BLaER1 treated with 17β-estradiol and CSF1 and Interleukin-3, amounts not matched to agents 10 nM and 100 nM (cell line): Measurements from ENCODE around the gene ADGRG3.
A peak's percentile ranks its signal among the peaks of the same experiment; 100 is the strongest.

ENCODE experiments used
- H3K27ac ChIP-seq, 11 experiments: shearing (Covaris generic); formaldehyde crosslinking; 2 replicates each; pipeline ENCODE4 v1.8.1; 2022
- H3K27me3 ChIP-seq, 11 experiments: shearing (Covaris generic); formaldehyde crosslinking; 2 replicates each; pipeline ENCODE4 v1.8.1; 2022
- H3K36me3 ChIP-seq, 11 experiments: shearing (Covaris generic); formaldehyde crosslinking; 2 replicates each; pipeline ENCODE4 v1.8.1; 2022
- H3K4me1 ChIP-seq, 10 experiments: shearing (Covaris generic); formaldehyde crosslinking; 2 replicates each; pipeline ENCODE4 v1.8.1; 2022
- H3K4me2 ChIP-seq, 11 experiments: shearing (Covaris generic); formaldehyde crosslinking; 2 replicates each; pipeline ENCODE4 v1.8.1; 2022
- H3K4me3 ChIP-seq, 10 experiments: shearing (Covaris generic); formaldehyde crosslinking; 2 replicates each; pipeline ENCODE4 v1.8.1; 2022
- H3K9ac ChIP-seq, 11 experiments: shearing (Covaris generic); formaldehyde crosslinking; 2 replicates each; pipeline ENCODE4 v1.8.1; 2022
- H3K9me3 ChIP-seq, 11 experiments: shearing (Covaris generic); formaldehyde crosslinking; replicated peaks in 1 of 11; 2 replicates each; pipeline ENCODE4 v1.8.1; 2022
- H4K20me1 ChIP-seq, 11 experiments: shearing (Covaris generic); formaldehyde crosslinking; 2 replicates each; pipeline ENCODE4 v1.8.1; 2022
- Cebpa-rat ChIP-seq, 11 experiments: shearing (Covaris generic); IDR thresholded peaks; 2 replicates each; pipeline ENCODE4 v1.8.1; 2022

ADGRG3 gene

DNA sequence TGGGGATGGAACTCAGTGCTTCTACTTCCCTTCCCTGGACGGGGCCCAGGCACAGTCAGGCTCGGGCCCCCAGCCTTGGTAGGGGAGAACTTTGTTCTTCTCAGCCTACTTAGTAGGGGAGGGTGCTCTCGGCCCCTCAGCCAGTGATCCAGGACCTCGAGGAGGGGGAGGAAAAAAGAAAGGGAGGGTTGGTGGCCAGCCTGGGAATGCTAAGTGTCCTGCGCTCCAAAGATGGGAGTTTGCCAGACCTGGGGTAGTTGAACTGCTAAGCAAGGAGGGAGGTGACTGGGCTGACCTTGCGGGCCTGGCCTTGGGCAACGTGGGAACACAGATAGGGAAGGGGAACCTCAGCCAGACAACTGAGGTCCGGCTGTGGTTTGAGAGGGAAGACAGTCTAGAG lies 27.5 kb upstream of the ADGRG3 start:
- H3K4me3 ChIP-seq = no peak overlapping the region
- 0 out of 22 replicates have a peak, but pooled peaks cover 0 to 5% (median 0%) of the 10 kb centered on the region in 11 experiments for H3K36me3 ChIP-seq
- peak overlapping the region in 7 of 11 experiments; percentile 5 to 95 (median 39); a peak in 9 of 22 replicates for H3K27ac ChIP-seq
- H3K4me2 ChIP-seq = peak overlapping the region; percentile 46 to 94 (median 81)
- H3K4me1 ChIP-seq = peaks cover 89 to 100% (median 99%) of the 10 kb centered on the region in 10 experiments
- no peaks in the 10 kb centered on the region for H3K9me3 ChIP-seq
- peak overlapping the region in 5 of 11 experiments; percentile 2 to 83 (median 23); a peak in 5 of 22 replicates for H3K9ac ChIP-seq
- no peak for TF ChIP-seq Cebpa-rat (IDR thresholded peaks at IDR 0.05)
- H3K27me3 ChIP-seq = no peaks in the 10 kb centered on the region
- H4K20me1 ChIP-seq = no peaks in the 10 kb centered on the region

- Histone ChIP-seq H3K27ac (peak overlapping the region in 9 of 11 experiments; percentile 35 to 95 (median 77); a peak in 18 of 22 replicates), H3K9ac (peak overlapping the region in 7 of 11 experiments; percentile 43 to 83 (median 77); a peak in 12 of 22 replicates), H3K4me2 (peak overlapping the region; percentile 60 to 94 (median 81))
Observed at GRCh38 chr16:57642160-57643135, 25.7 kb upstream of the ADGRG3 start.

DNA sequence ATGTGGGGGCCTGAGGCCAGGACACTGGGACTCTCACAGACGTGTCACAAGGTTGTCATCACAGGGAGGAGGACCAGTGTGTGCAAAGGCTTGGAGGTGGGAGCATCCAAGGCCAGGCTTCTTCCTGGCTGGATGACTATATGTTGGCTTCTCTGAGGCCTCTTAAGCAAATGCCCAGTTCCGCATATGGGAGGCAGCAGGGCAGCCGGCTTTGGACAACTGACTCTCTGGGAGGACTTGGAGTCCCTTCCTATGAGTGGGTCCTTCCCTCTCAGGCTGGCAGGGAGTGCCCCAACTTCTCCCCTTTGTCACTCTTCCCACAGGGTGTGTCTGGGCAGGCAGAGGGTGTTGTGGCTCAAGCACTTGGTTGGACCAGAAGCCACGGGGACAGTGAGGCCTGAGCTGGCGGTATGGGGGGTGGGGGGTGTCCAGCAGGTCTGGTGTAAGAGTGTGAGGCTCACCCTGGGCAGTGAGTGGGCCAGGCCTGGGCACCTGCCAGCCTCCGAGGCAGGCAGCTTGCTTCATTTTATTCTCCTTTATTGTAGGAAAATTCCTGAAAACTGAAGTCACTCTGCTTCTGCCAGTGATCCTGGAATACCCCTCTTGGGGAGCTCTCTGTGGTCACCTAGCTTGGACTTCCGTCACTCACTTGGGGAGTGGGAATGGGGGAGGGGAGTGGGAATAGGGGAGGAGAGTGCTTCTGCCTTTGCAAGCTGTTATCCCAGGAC lies 24.8 kb upstream of the ADGRG3 start:
- Histone ChIP-seq H3K27me3 (no peaks in the 10 kb centered on the region), H4K20me1 (no peaks in the 10 kb centered on the region), H3K4me1 (peaks cover 90 to 100% (median 99%) of the 10 kb centered on the region in 10 experiments), H3K4me3 (no peak overlapping the region), H3K9me3 (no peaks in the 10 kb centered on the region), H3K4me2 (peak overlapping the region; percentile 60 to 94 (median 81)), H3K36me3 (0 out of 22 replicates have a peak, but pooled peaks cover 0 to 5% (median 0%) of the 10 kb centered on the region in 11 experiments), H3K27ac (peak overlapping the region in 10 of 11 experiments; percentile 7 to 95 (median 76); a peak in 18 of 22 replicates), H3K9ac (peak overlapping the region in 8 of 11 experiments; percentile 35 to 83 (median 69); a peak in 16 of 22 replicates)
- no peak for TF ChIP-seq Cebpa-rat (IDR thresholded peaks at IDR 0.05)

More at GRCh38 chr16:57642160-57643135, 25.7 kb upstream of the ADGRG3 start:
- Histone ChIP-seq H3K27me3 (no peaks in the 10 kb centered on the region), H3K36me3 (0 out of 22 replicates have a peak, but pooled peaks cover 0 to 5% (median 0%) of the 10 kb centered on the region in 11 experiments), H3K9me3 (no peaks in the 10 kb centered on the region), H3K4me1 (peaks cover 90 to 100% (median 99%) of the 10 kb centered on the region in 10 experiments), H3K4me3 (no peak overlapping the region), H4K20me1 (no peaks in the 10 kb centered on the region)
- TF ChIP-seq Cebpa-rat (IDR thresholded peaks at IDR 0.05) = peak in 1 of 11 experiments; percentile 27; a peak in 1 of 22 replicates

DNA sequence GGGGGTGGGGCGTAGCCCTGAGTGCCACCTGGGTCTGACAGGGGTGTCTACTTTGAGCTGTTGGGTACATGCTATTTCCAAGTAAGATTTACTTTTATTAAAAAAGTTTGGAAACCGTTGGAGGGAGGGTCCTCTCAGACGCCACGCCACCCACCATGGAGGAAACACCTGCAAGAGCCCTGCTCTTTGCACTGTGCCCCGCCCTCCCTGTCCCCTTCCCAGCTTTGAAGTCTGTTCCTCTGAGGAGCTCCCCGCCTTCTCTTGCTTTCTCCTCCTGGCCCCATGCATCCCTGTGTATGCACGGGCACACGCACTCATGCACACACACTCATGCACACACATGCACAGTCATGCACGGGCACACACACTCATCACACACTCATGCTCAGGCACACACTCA lies 24.2 kb upstream of the ADGRG3 start:
- TF ChIP-seq Cebpa-rat (IDR thresholded peaks at IDR 0.05) = no peak
- Histone ChIP-seq H3K9me3 (no peaks in the 10 kb centered on the region), H3K4me1 (peaks cover 93 to 100% (median 99%) of the 10 kb centered on the region in 10 experiments), H3K4me3 (0 out of 20 replicates have a peak overlapping the region, but pooled peaks of 1 of the 10 experiments have one; percentile 20), H4K20me1 (no peaks in the 10 kb centered on the region), H3K27me3 (no peaks in the 10 kb centered on the region), H3K9ac (peak overlapping the region in 4 of 11 experiments; percentile 77 to 83 (median 80); a peak in 6 of 22 replicates), H3K27ac (peak overlapping the region in 7 of 11 experiments; percentile 71 to 95 (median 91); a peak in 13 of 22 replicates), H3K36me3 (0 out of 22 replicates have a peak, but pooled peaks cover 0 to 5% (median 0%) of the 10 kb centered on the region in 11 experiments), H3K4me2 (peak overlapping the region; percentile 60 to 94 (median 81))

DNA sequence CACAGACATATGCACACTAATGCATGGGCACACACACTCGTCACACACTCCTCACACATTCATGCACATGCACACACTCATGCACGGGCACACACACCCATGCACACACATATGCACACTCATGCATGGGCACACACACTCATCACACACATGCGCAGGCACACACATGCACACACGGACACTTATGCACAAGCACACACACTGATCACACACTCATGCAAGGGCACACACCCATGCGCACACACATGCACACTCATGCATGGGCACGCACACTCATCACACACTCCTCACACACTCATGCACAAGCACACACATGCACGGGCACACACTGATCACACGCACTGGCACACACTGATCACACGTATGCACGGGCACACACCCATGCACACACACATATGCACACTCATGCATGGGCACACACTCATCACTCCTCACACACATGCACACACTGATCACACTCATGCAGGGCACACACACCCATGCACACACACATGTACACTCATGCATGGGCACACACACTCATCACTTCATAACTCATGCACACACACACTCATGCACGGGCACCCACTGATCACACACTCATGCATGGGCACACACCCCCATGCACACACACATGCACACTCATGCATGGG lies 23.6 kb upstream of the ADGRG3 start:
- peak overlapping the region; percentile 60 to 94 (median 81) for H3K4me2 ChIP-seq
- 0 out of 20 replicates have a peak overlapping the region, but pooled peaks of 1 of the 10 experiments have one; percentile 20 for H3K4me3 ChIP-seq
- no peaks in the 10 kb centered on the region for H4K20me1 ChIP-seq
- no peaks in the 10 kb centered on the region for H3K27me3 ChIP-seq
- 0 out of 22 replicates have a peak, but pooled peaks cover 0 to 5% (median 0%) of the 10 kb centered on the region in 11 experiments for H3K36me3 ChIP-seq
- peak overlapping the region in 6 of 11 experiments; percentile 79 to 91 (median 84); a peak in 12 of 22 replicates for H3K27ac ChIP-seq
- no peak overlapping the region for H3K9ac ChIP-seq
- H3K4me1 ChIP-seq = peaks cover 90 to 100% (median 97%) of the 10 kb centered on the region in 10 experiments
- H3K9me3 ChIP-seq = no peaks in the 10 kb centered on the region
- no peak for TF ChIP-seq Cebpa-rat (IDR thresholded peaks at IDR 0.05)

- Histone ChIP-seq H4K20me1 (no peaks in the 10 kb centered on the region), H3K36me3 (peaks cover 0 to 10% (median 0%) of the 10 kb centered on the region in 11 experiments; a peak in 1 of 22 replicates), H3K4me1 (peaks cover 90 to 100% (median 97%) of the 10 kb centered on the region in 10 experiments), H3K9me3 (no peaks in the 10 kb centered on the region), H3K9ac (peak overlapping the region in 7 of 11 experiments; percentile 6 to 68 (median 51); a peak in 14 of 22 replicates), H3K4me2 (peak overlapping the region; percentile 60 to 94 (median 81)), H3K4me3 (no peak overlapping the region), H3K27me3 (no peaks in the 10 kb centered on the region), H3K27ac (peak overlapping the region in 8 of 11 experiments; percentile 79 to 91 (median 86); a peak in 16 of 22 replicates)
- no peak for TF ChIP-seq Cebpa-rat (IDR thresholded peaks at IDR 0.05)
Observed at GRCh38 chr16:57645169-57645568, 22.9 kb upstream of the ADGRG3 start.

DNA sequence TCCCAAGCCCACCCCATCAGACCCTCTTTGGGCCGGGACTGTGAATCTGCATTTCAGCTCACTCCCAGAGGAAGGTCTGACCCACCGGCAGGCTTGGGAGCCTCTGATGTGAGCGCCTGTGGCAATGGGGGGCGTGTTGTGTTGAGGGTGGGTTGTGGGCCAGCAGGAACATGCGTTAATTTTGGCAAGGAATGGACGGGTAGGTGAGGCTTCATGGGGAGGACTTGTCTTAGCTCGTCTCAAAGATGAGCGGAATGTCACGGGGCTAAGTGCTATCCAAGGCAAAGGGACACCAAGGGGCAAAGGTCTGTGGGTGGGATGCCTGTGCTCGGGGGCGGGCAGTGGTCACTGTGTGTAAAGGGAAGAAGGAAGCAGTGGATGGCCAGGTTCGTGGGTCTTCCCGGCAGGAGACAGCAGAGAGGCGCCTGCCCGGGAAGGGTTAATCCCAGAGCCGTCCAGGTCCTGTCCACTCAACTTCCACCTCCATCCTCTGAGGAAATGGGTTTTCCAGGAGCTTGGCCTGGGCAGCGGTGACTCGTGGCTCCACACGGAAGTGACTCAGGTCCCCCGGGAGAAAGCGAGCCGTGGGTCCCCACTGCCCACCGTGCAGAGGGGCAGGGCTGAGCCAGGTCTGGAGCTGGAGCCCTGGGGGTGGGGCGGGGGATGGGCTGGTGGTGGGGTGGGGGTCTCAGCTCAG lies 22.3 kb upstream of the ADGRG3 start:
- Histone ChIP-seq H4K20me1 (no peaks in the 10 kb centered on the region), H3K9ac (peak overlapping the region in 8 of 11 experiments; percentile 6 to 68 (median 54); a peak in 15 of 22 replicates), H3K4me3 (no peak overlapping the region), H3K9me3 (no peaks in the 10 kb centered on the region), H3K4me2 (peak overlapping the region; percentile 53 to 94 (median 81)), H3K27me3 (no peaks in the 10 kb centered on the region), H3K27ac (peak overlapping the region in 9 of 11 experiments; percentile 38 to 91 (median 85); a peak in 17 of 22 replicates), H3K36me3 (peaks cover 0 to 12% (median 0%) of the 10 kb centered on the region in 11 experiments; a peak in 2 of 22 replicates), H3K4me1 (peaks cover 87 to 100% (median 94%) of the 10 kb centered on the region in 10 experiments)
- TF ChIP-seq Cebpa-rat (IDR thresholded peaks at IDR 0.05) = no peak
